Smooth muscle cell (in vitro differentiated cells): ENCODE results near the gene COL5A2. TPM values are rescaled to one million over a fixed set of nuclear protein-coding genes. Genes with fewer than 3 reads are reported as not detected.

Experiments used
- DNase-seq: peaks from one replicate; lab custom pipeline; 2025; ENCODE audit not compliant: unreplicated experiment; lab: John Stamatoyannopoulos, UW
- H2AFZ ChIP-seq: fragments of 200-600 bp; sonication (generic); 2 replicates; pipeline ENCODE4 v1.6.0; 2016; ENCODE audit warnings: antibody characterized with exemption, low read depth, mild to moderate bottlenecking
- H3F3A ChIP-seq: fragments of 200-600 bp; sonication (generic); 2 replicates; pipeline ENCODE4 v1.6.0; 2017; ENCODE audit warnings: antibody characterized with exemption, low read depth
- H3K27ac ChIP-seq: fragments of 200-600 bp; sonication (generic); 2 replicates; pipeline ENCODE4 v1.5.1; 2016; ENCODE audit warnings: low read depth, mild to moderate bottlenecking
- H3K27me3 ChIP-seq: fragments of 200-600 bp; sonication (generic); 2 replicates; pipeline ENCODE4 v1.6.1; 2016; ENCODE audit warnings: low read depth, mild to moderate bottlenecking
- H3K36me3 ChIP-seq: fragments of 200-600 bp; sonication (generic); 2 replicates; pipeline ENCODE4 v1.5.1; 2016; ENCODE audit warnings: low read depth
- H3K4me1 ChIP-seq: fragments of 200-600 bp; sonication (generic); 2 replicates; pipeline ENCODE4 v1.5.1; 2016; ENCODE audit warnings: low read depth
- H3K4me2 ChIP-seq: fragments of 200-600 bp; sonication (generic); 2 replicates; pipeline ENCODE4 v1.6.0; 2016; ENCODE audit warnings: mild to moderate bottlenecking
- H3K4me3 ChIP-seq: fragments of 200-600 bp; sonication (generic); 2 replicates; pipeline ENCODE4 v1.5.1; 2016; ENCODE audit warnings: mild to moderate bottlenecking
- H3K79me2 ChIP-seq: fragments of 200-600 bp; sonication (generic); 2 replicates; pipeline ENCODE4 v1.6.0; 2016; ENCODE audit warnings: low read depth, mild to moderate bottlenecking
- H3K9ac ChIP-seq: fragments of 200-600 bp; sonication (generic); 2 replicates; pipeline ENCODE4 v1.6.0; 2016; ENCODE audit warnings: low read depth
- H3K9me3 ChIP-seq: fragments of 200-600 bp; sonication (generic); replicated peaks from 2 replicates; pipeline ENCODE4 v1.5.1; 2016; ENCODE audit warnings: low read depth
- H4K20me1 ChIP-seq: fragments of 200-600 bp; sonication (generic); 2 replicates; pipeline ENCODE4 v1.6.0; 2016; ENCODE audit warnings: low read depth
- WGBS: methylation state at CpG from one replicate; pipeline ENCODE4 v1.1.7; 2016; ENCODE audit warnings: low lambda C conversion rate; 5-methylcytosine and 5-hydroxymethylcytosine counted together
- polyA plus RNA-seq: library from polyadenylated mRNA; unstranded; fragments of >200 nt; fragmentation: Nextera tagmentation; extraction: Ambion mirVana; gene quantifications from 2 replicates; pipeline ENCODE4 v1.2.1, GENCODE V29; 2016
- total RNA-seq: library from RNA; depleted of rRNA; stranded (reverse); fragments of >200 nt; gene quantifications from 2 replicates; pipeline ENCODE4 v1.2.3, GENCODE V29; 2014
- TF ChIP-seq, protein P1 (sequence below): fragments of 200-600 bp; sonication (generic); IDR thresholded peaks from 2 replicates; pipeline ENCODE4 v1.5.1; 2017; ENCODE audit warnings: borderline replicate concordance, mild to moderate bottlenecking, antibody characterized with exemption; ENCODE audit not compliant: insufficient read depth, poor library complexity, severe bottlenecking

The COL5A2 gene
- total and polyA plus RNA-seq, 2 experiments from 2014 or later, result 364 to 697 TPM

DNA sequence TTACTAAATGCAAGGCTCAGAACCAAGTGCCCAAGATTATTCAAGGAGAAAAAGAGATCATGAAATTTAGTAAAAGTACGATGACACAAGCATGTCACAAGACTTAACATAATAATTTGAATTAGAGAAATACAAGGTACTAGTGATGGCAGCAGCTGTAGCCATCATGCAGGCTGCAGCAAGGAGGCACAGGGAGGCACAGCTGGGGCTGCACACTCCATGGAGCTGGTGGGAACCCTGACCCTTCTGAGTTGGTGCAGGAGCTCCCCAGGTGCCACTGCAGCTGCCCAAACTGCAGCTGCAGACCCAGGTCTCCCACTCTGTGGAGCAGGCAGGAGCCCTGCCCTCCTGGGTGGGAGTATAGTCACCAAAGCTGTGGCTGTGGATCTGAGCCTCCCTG is 159.4 kb downstream of the COL5A2 start:
- Histone ChIP-seq H3K9me3 (no peaks in the 10 kb centered on the region), H3K27ac (peak overlapping the region; percentile 99), H3K9ac (no peak overlapping the region), H3K4me3 (no peak overlapping the region), H3K36me3 (no peaks in the 10 kb centered on the region), H3K27me3 (no peaks in the 10 kb centered on the region), H3K4me1 (peaks cover 38% of the 10 kb centered on the region), H3K4me2 (peak overlapping the region; percentile 58), H4K20me1 (no peaks in the 10 kb centered on the region), H3F3A (peaks cover 71% of the 10 kb centered on the region), H2AFZ (no peak overlapping the region), H3K79me2 (no peaks in the 10 kb centered on the region)
- TF ChIP-seq, protein P1, sequence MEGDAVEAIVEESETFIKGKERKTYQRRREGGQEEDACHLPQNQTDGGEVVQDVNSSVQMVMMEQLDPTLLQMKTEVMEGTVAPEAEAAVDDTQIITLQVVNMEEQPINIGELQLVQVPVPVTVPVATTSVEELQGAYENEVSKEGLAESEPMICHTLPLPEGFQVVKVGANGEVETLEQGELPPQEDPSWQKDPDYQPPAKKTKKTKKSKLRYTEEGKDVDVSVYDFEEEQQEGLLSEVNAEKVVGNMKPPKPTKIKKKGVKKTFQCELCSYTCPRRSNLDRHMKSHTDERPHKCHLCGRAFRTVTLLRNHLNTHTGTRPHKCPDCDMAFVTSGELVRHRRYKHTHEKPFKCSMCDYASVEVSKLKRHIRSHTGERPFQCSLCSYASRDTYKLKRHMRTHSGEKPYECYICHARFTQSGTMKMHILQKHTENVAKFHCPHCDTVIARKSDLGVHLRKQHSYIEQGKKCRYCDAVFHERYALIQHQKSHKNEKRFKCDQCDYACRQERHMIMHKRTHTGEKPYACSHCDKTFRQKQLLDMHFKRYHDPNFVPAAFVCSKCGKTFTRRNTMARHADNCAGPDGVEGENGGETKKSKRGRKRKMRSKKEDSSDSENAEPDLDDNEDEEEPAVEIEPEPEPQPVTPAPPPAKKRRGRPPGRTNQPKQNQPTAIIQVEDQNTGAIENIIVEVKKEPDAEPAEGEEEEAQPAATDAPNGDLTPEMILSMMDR, result no peak
- DNase-seq, result no peak
- WGBS, result 90% methylated on average over 1 of the region's 1 CpG

DNA sequence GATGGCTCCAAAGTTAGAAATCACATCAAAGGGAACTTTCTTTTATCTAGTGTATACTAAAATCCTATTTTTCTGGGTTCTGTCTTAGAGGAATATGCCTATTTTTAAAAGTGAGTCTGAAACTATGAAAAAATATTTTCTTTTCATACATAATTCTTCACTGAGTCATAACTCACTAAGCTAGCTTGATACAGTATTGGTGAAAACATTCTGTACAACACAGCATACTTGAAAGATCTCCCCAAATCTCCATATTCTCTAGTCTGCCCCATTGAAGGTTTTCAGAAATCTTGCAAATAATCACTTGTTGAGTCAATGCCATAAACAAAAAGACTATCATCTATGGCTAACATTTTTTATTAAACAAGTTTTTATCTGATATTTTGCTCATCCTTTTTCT is 160.9 kb downstream of the COL5A2 start:
- TF ChIP-seq, protein P1, result no peak
- peak overlapping the region; percentile 58 for H3K4me2 ChIP-seq
- peaks cover 46% of the 10 kb centered on the region for H3K4me1 ChIP-seq
- peak overlapping the region; percentile 99 for H3K27ac ChIP-seq
- no peaks in the 10 kb centered on the region for H3K79me2 ChIP-seq
- H4K20me1 ChIP-seq, result no peaks in the 10 kb centered on the region
- no peak overlapping the region for H3K4me3 ChIP-seq
- no peaks in the 10 kb centered on the region for H3K36me3 ChIP-seq
- DNase-seq, result no peak
- no peak overlapping the region for H3K9ac ChIP-seq
- no peaks in the 10 kb centered on the region for H3K9me3 ChIP-seq
- H2AFZ ChIP-seq, result no peak overlapping the region
- peaks cover 63% of the 10 kb centered on the region for H3F3A ChIP-seq
- no peaks in the 10 kb centered on the region for H3K27me3 ChIP-seq

DNA sequence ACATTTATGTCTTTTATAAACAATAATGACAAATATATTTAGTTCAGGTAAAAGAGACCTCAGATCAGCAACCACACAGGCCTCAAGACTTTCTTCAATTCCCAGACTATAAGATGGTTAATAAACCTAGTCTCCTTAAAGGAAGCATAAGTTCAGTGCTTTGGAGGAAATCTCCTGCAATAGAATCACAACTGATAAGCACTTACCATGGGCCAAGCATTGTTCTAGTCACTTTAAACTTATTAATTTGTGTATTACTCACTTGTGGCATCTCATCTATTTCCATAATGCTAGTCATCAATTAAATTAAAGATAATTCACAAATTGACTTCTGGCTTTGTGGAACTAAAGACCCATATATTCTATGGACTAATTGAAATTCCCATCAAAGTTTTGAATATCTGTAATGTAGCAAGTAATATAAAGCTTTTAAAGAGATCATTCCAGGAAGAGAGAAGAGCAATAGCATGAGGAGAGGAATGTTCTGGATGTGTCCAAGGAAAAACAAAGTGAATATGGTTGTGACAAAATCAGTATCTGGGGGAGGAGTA is 163.2 kb downstream of the COL5A2 start:
- H3F3A ChIP-seq, result peaks cover 70% of the 10 kb centered on the region
- TF ChIP-seq, protein P1, result no peak
- no peak overlapping the region for H2AFZ ChIP-seq
- no peak overlapping the region for H3K4me3 ChIP-seq
- peak overlapping the region; percentile 99 for H3K27ac ChIP-seq
- H4K20me1 ChIP-seq, result peaks cover 2% of the 10 kb centered on the region
- H3K27me3 ChIP-seq, result no peaks in the 10 kb centered on the region
- no peak overlapping the region for H3K9ac ChIP-seq
- peaks cover 40% of the 10 kb centered on the region for H3K4me1 ChIP-seq
- no peaks in the 10 kb centered on the region for H3K9me3 ChIP-seq
- no peak for DNase-seq
- no peaks in the 10 kb centered on the region for H3K79me2 ChIP-seq
- H3K4me2 ChIP-seq, result peak overlapping the region; percentile 11
- H3K36me3 ChIP-seq, result peaks cover 9% of the 10 kb centered on the region

DNA sequence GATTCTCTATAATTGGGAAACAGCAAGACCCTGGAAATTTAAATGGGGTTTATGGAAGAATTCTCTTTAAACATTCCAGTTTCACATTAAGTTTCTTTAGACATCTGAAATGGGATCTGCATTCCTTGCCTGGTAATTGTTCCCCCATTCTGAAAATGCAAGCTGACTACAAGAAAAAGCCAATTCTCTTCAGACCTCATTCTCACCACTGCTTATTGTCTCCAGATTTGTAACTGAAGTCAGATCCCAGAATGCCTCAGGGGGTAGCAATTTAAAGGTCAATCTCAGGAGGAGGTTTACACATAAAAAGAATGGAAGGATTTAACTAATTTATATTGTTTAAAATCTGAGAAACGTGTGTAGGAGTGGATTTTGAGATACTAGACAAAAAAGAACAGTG is 164.2 kb downstream of the COL5A2 start:
- WGBS, result 29% methylated on average over 1 of the region's 1 CpG
- DNase-seq, result no peak
- Histone ChIP-seq H3K27me3 (no peaks in the 10 kb centered on the region), H3K9ac (peak overlapping the region; percentile 11), H3K79me2 (no peaks in the 10 kb centered on the region), H3K27ac (peak overlapping the region; percentile 99), H3K36me3 (peaks cover 20% of the 10 kb centered on the region), H2AFZ (no peak overlapping the region), H3K9me3 (no peaks in the 10 kb centered on the region), H3K4me1 (peaks cover 40% of the 10 kb centered on the region), H3F3A (peaks cover 76% of the 10 kb centered on the region), H3K4me3 (no peak overlapping the region), H4K20me1 (peaks cover 12% of the 10 kb centered on the region), H3K4me2 (peak overlapping the region; percentile 36)
- TF ChIP-seq, protein P1, result no peak
